ENCODE measurements around the gene G2E3. TPM values are rescaled to one million over a fixed set of nuclear protein-coding genes. Genes with fewer than 3 reads are reported as not detected.
A peak's percentile ranks its signal among the peaks of the same experiment; 100 is the strongest.

G2E3 gene
- total and polyA plus RNA-seq, 2 donors (not counting 3 experiments of a cell fraction or from before 2014, with no cell fraction given) = 4.2 to 34.8 TPM

DNA sequence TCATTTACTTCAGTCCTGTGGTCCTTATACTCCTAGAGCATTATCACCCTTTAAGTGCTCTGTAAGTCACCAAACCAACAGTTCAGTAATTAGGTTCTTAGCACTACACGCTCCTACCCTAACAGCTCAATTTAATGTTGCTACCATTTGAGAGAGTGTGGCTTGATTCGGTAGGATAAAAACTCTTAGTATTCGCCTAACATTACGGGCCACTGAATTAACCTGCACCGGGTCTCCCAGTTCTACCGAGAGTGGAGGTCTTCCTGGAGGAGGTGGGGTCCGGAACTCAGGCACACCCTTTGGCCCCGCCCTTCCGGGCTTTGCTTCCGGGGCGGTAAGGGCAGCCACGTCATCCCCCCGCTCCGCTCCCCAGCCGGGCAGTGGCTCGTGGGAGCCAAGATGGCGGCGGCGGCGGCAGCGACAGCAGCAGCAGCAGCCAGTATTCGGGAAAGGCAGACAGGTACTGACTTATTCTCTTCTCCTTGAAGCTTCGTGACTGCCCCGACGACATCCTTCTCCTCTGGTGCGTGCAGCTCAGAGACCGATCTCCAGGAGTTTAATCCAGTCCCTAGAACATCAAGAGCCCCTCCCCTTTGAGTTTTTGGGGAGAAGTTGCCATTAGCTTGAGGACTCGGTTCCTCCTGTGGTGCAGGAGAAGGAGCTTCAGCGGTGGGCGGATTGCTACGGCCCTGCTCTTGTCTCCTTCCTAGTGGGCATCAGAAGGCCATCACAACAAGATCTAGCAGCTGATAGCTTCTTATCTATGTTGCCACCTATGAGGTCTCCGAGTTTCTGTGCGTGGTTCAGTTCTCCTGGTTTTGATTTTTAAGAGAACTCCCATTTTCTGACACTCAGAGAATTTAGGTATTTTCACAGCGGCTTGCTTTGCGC lies 63.2 kb downstream of the G2E3 start, which contains the start of gene SCFD1:
SCFD1 (plus strand) TSS at position 380 of the 891 bp plus-strand sequence; CDS start at position 400, 20 bp downstream.
- Histone ChIP-seq H3K36me3 (ENCODE audit: control insufficient read depth in 2 of 2, extremely low read depth in 1 of 2, insufficient read depth in 2 of 2, low read length in 2 of 2) (no peaks in the 10 kb centered on the region), H3K9me3 (replicated peaks; ENCODE audit: control insufficient read depth, insufficient read depth, low read length) (no peaks in the 10 kb centered on the region), H4K20me1 (replicated peaks; ENCODE audit: control insufficient read depth, extremely low read depth, insufficient read depth, low read length) (no peaks in the 10 kb centered on the region), H3K9me1 (replicated peaks; ENCODE audit: control insufficient read depth, extremely low read depth, insufficient read depth, low read length) (no peaks in the 10 kb centered on the region), H3K27me3 (ENCODE audit: control insufficient read depth in 2 of 2, insufficient read depth in 2 of 2, low read length in 2 of 2) (no peaks in the 10 kb centered on the region), H2AFZ (ENCODE audit: low read depth, low read length) (peak within 1 kb of the TSS; percentile 46), H3K4me3 (replicated peaks in 1 of 3; ENCODE audit: insufficient read depth in 1 of 3, low read depth in 1 of 3, low read length in 3 of 3) (peak within 1 kb of the TSS; percentile 27 to 86 (median 78)), H3K79me2 (ENCODE audit: control insufficient read depth, insufficient read depth, low read length) (peaks cover 45% of the 10 kb centered on the region), H3K4me1 (ENCODE audit: control insufficient read depth, extremely low read depth, insufficient read depth, low read length) (peaks cover 7% of the 10 kb centered on the region), H3K4me2 (ENCODE audit: insufficient read depth, low read length) (peak within 1 kb of the TSS; percentile 96), H3K27ac (ENCODE audit: insufficient read depth, low read depth, low read length) (peak within 1 kb of the TSS; percentile 68), H3K9ac (replicated peaks; ENCODE audit: extremely low read depth, insufficient read depth, low read length) (peak within 1 kb of the TSS; percentile 83)
- ChIA-PET POLR2A (interaction anchor here (0.6 kb wide), 1 partner anchor 51 kb away, joined by 3 read pairs; no protein-coding TSS in a partner anchor), CTCF (interaction anchor here (1.2 to 2.6 kb wide), 5 partner anchors 10 to 35 kb away, joined by 4 to 14 read pairs (median 6); no protein-coding TSS in a partner anchor)
- TF ChIP-seq FOS (IDR thresholded peaks at IDR 0.05; ENCODE audit: borderline replicate concordance, insufficient read depth, low read length) (peak; percentile 59), JUN (IDR thresholded peaks at IDR 0.05; ENCODE audit: borderline replicate concordance, insufficient read depth, insufficient read length, low read depth) (peak; percentile 11), GATA2 (IDR thresholded peaks at IDR 0.05; ENCODE audit: insufficient read depth, insufficient read length, low read depth, low read length) (peak; percentile 37), POLR2A (IDR thresholded peaks at IDR 0.05; ENCODE audit: low read depth, low read length) (peak; percentile 96), POLR2AphosphoS5 (IDR thresholded peaks at IDR 0.05; ENCODE audit: insufficient read depth, low read depth, low read length) (peak; percentile 95)
- TF ChIP-seq, protein P1, sequence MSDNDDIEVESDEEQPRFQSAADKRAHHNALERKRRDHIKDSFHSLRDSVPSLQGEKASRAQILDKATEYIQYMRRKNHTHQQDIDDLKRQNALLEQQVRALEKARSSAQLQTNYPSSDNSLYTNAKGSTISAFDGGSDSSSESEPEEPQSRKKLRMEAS (IDR thresholded peaks at IDR 0.05; ENCODE audit: insufficient read depth, insufficient read length) = no peak
- intact Hi-C loops (cut with micrococcal nuclease) = loop anchor here (1.0 to 10.0 kb wide), 3 partner anchors 11 to 397 kb away; partner anchors contain the start of gene G2E3
- DNase-seq (ENCODE audit: low read depth, low spot score) (peak; percentile 89), FAIRE-seq (peak; percentile 38)
- BruUV-seq (replicated peaks) = TSS peak; percentile 51
- dilution Hi-C loops (cut with MboI; ENCODE audit: extremely low pct_ligation_motif_present, low sequenced_read_pairs) = no loop called here

Data from endothelial cell of umbilical vein (primary cell).